H9 (cell line): ENCODE results near the gene OGFOD3. TPM values are rescaled to one million over a fixed set of nuclear protein-coding genes. Genes with fewer than 3 reads are reported as not detected.
A peak's percentile ranks its signal among the peaks of the same experiment; 100 is the strongest.

Experiments used
- DNase-seq: peaks from one replicate; pipeline ENCODE4 v3.0.0-alpha.2; 2017
- H2AFZ ChIP-seq: one replicate; pipeline ENCODE4 v1.6.1; 2013; ENCODE audit warnings: mild to moderate bottlenecking, low read length, control low read depth, moderate library complexity
- H2AK5ac ChIP-seq: 2 replicates; pipeline ENCODE4 v1.6.1; 2013; ENCODE audit warnings: low read length, control low read depth, mixed read lengths; ENCODE audit not compliant: insufficient read length
- H2BK120ac ChIP-seq: one replicate; pipeline ENCODE4 v1.6.1; 2013; ENCODE audit warnings: low read depth, mild to moderate bottlenecking, low read length, control low read depth, inconsistent platforms; ENCODE audit not compliant: poor library complexity, severe bottlenecking
- H2BK12ac ChIP-seq: 2 replicates; pipeline ENCODE4 v1.6.1; 2013; ENCODE audit warnings: low read length, control low read depth, mixed read lengths, low read depth; ENCODE audit not compliant: insufficient read length
- H2BK15ac ChIP-seq: 2 replicates; pipeline ENCODE4 v1.6.1; 2013; ENCODE audit warnings: low read depth, low read length, control low read depth
- H2BK20ac ChIP-seq: one replicate; pipeline ENCODE4 v1.6.1; 2013; ENCODE audit warnings: low read depth, mild to moderate bottlenecking, low read length, control low read depth, inconsistent platforms; ENCODE audit not compliant: poor library complexity, severe bottlenecking
- H2BK5ac ChIP-seq: 2 replicates; pipeline ENCODE4 v1.6.1; 2013; ENCODE audit warnings: low read length, control low read depth, mixed read lengths; ENCODE audit not compliant: insufficient read length
- H3K14ac ChIP-seq: 2 replicates; pipeline ENCODE4 v1.6.1; 2013; ENCODE audit warnings: low read length, control low read depth; ENCODE audit not compliant: insufficient read depth
- H3K18ac ChIP-seq: 2 replicates; pipeline ENCODE4 v1.6.1; 2013; ENCODE audit warnings: low read depth, mild to moderate bottlenecking, mixed read lengths, low read length, control low read depth; ENCODE audit not compliant: insufficient read length
- H3K23ac ChIP-seq: 2 replicates; pipeline ENCODE4 v1.6.1; 2013; ENCODE audit warnings: low read length, control low read depth, mixed read lengths, low read depth; ENCODE audit not compliant: insufficient read length
- H3K23me2 ChIP-seq: 2 replicates; pipeline ENCODE4 v1.6.1; 2013; ENCODE audit warnings: low read depth, mild to moderate bottlenecking, mixed read lengths, low read length, control low read depth; ENCODE audit not compliant: insufficient read length, poor library complexity, severe bottlenecking
- H3K27ac ChIP-seq: 2 replicates; pipeline ENCODE4 v1.5.1; 2013; ENCODE audit warnings: low read length, control low read depth, mixed read lengths, low read depth; ENCODE audit not compliant: insufficient read length
- H3K27me3 ChIP-seq: 2 replicates; pipeline ENCODE4 v1.6.1; 2013; ENCODE audit warnings: low read length, control low read depth, inconsistent platforms; ENCODE audit not compliant: insufficient read depth
- H3K4ac ChIP-seq: 2 replicates; pipeline ENCODE4 v1.6.1; 2013; ENCODE audit warnings: low read depth, mild to moderate bottlenecking, control low read depth, inconsistent platforms, low read length, moderate library complexity
- H3K4me1 ChIP-seq: 2 replicates; pipeline ENCODE4 v1.6.1; 2013; ENCODE audit warnings: low read length, control low read depth, inconsistent platforms; ENCODE audit not compliant: insufficient read depth
- H3K4me2 ChIP-seq: 2 replicates; pipeline ENCODE4 v1.6.1; 2013; ENCODE audit warnings: low read length, control low read depth, mixed read lengths; ENCODE audit not compliant: insufficient read length, insufficient read depth
- H3K56ac ChIP-seq: 2 replicates; pipeline ENCODE4 v1.6.1; 2013; ENCODE audit warnings: low read depth, mild to moderate bottlenecking, mixed read lengths, low read length, control low read depth; ENCODE audit not compliant: insufficient read length
- H3K79me1 ChIP-seq: 2 replicates; pipeline ENCODE4 v1.6.1; 2013; ENCODE audit warnings: low read depth, mild to moderate bottlenecking, moderate library complexity, low read length, control low read depth, inconsistent platforms; ENCODE audit not compliant: insufficient read depth, poor library complexity, severe bottlenecking
- H3K79me2 ChIP-seq: 2 replicates; pipeline ENCODE4 v1.6.1; 2013; ENCODE audit warnings: low read length, control low read depth, inconsistent platforms; ENCODE audit not compliant: insufficient read depth
- H3K9ac ChIP-seq: 2 replicates; pipeline ENCODE4 v1.6.1; 2013; ENCODE audit warnings: low read length, control low read depth, mixed read lengths; ENCODE audit not compliant: insufficient read length; ENCODE audit errors: extremely low read depth
- H3K9me3 ChIP-seq: one replicate; pipeline ENCODE4 v1.6.1; 2013; ENCODE audit warnings: low read depth, low read length, inconsistent platforms; ENCODE audit not compliant: control insufficient read depth
- H3T11ph ChIP-seq: one replicate; pipeline ENCODE4 v1.6.1; 2013; ENCODE audit warnings: mild to moderate bottlenecking, low read length, control low read depth, inconsistent platforms
- H4K20me1 ChIP-seq: one replicate; pipeline ENCODE4 v1.6.1; 2013; ENCODE audit not compliant: control insufficient read depth, insufficient read length, insufficient read depth
- H4K5ac ChIP-seq: 2 replicates; pipeline ENCODE4 v1.6.1; 2013; ENCODE audit warnings: low read depth, mild to moderate bottlenecking, mixed read lengths, low read length, control low read depth; ENCODE audit not compliant: insufficient read length
- H4K8ac ChIP-seq: replicated peaks from 2 replicates; pipeline ENCODE4 v1.6.1; 2013; ENCODE audit warnings: low read length, control low read depth, mixed read lengths, low read depth; ENCODE audit not compliant: insufficient read length
- H4K91ac ChIP-seq: 2 replicates; pipeline ENCODE4 v1.6.1; 2013; ENCODE audit warnings: low read depth, mild to moderate bottlenecking, moderate library complexity, mixed read lengths, low read length, control low read depth; ENCODE audit not compliant: insufficient read length
- H3K27ac Mint-ChIP-seq, 3 experiments: 2 replicates in 2 of 3; 3 replicates in 1 of 3; pipeline ENCODE4 v1.8.0; 2020 to 2021; ENCODE audit warnings: mixed read lengths in 3 of 3, mild to moderate bottlenecking in 1 of 3, moderate library complexity in 1 of 3
- H3K27me3 Mint-ChIP-seq: 2 replicates; pipeline ENCODE4 v1.8.0; 2021; ENCODE audit warnings: low read depth, mild to moderate bottlenecking, moderate library complexity, mixed read lengths
- H3K36me3 Mint-ChIP-seq, 3 experiments: 2 replicates in 2 of 3; 3 replicates in 1 of 3; pipeline ENCODE4 v1.8.0; 2020 to 2021; ENCODE audit warnings: low read depth in 3 of 3, mixed read lengths in 3 of 3; ENCODE audit not compliant: insufficient read depth in 1 of 3
- H3K4me1 Mint-ChIP-seq, 2 experiments: 2 replicates each; pipeline ENCODE4 v1.8.0; 2020; ENCODE audit warnings: mixed read lengths in 2 of 2
- H3K4me3 Mint-ChIP-seq, 2 experiments: 2 replicates in 1 of 2; 3 replicates in 1 of 2; pipeline ENCODE4 v1.8.0; 2020 to 2021; ENCODE audit warnings: mild to moderate bottlenecking in 2 of 2, mixed read lengths in 2 of 2, moderate library complexity in 1 of 2
- H3K9me3 Mint-ChIP-seq, 2 experiments: 2 replicates in 1 of 2; 3 replicates in 1 of 2; pipeline ENCODE4 v1.8.0; 2020; ENCODE audit warnings: mild to moderate bottlenecking in 2 of 2, mixed read lengths in 2 of 2, moderate library complexity in 1 of 2
- CTCF ChIP-seq: fragments of 200-600 bp; sonication (generic); conservative IDR thresholded peaks from 3 replicates; pipeline ENCODE4 v1.8.0; 2021; ENCODE audit warnings: antibody characterized with exemption, mild to moderate bottlenecking
- WGBS: extraction: QIAGEN DNeasy Blood & Tissue Kit; methylation state at CpG from one replicate; pipeline ENCODE4 v1.1.7; 2013; ENCODE audit warnings: missing lambda C conversion rate, low lambda C conversion rate, mixed read lengths; ENCODE audit not compliant: insufficient read length; ENCODE audit errors: extremely low coverage; 5-methylcytosine and 5-hydroxymethylcytosine counted together
- total RNA-seq: library from RNA; stranded (reverse); gene quantifications from 2 replicates; pipeline ENCODE4 v1.2.1, GENCODE V29; 2021

Gene OGFOD3
- total RNA-seq, 1 experiment from 2014 or later: 27.8 TPM

- Histone ChIP-seq H2BK20ac (no peak overlapping the region), H2BK12ac (no peak overlapping the region), H3K9me3 (no peaks in the 10 kb centered on the region), H3K79me2 (no peaks in the 10 kb centered on the region), H3K4me2 (peak overlapping the region; percentile 38), H2BK5ac (no peak overlapping the region), H3K9ac (no peak overlapping the region), H3K4ac (no peak overlapping the region), H3K14ac (no peak overlapping the region), H2BK120ac (no peak overlapping the region), H3K27ac (no peak overlapping the region), H2AK5ac (no peak overlapping the region), H3K23ac (no peak overlapping the region), H3K27me3 (no peaks in the 10 kb centered on the region), H4K5ac (no peak overlapping the region), H3K56ac (no peak overlapping the region), H3K23me2 (peaks cover 6% of the 10 kb centered on the region), H2AFZ (no peak overlapping the region), H3T11ph (no peak overlapping the region), H4K8ac (no peak overlapping the region), H3K4me1 (no peaks in the 10 kb centered on the region), H3K79me1 (no peaks in the 10 kb centered on the region), H4K20me1 (no peaks in the 10 kb centered on the region), H2BK15ac (no peak overlapping the region), H3K18ac (no peak overlapping the region), H4K91ac (no peak overlapping the region)
- TF ChIP-seq CTCF: no peak
- peaks cover 14 to 43% (median 34%) of the 10 kb centered on the region in 3 experiments for H3K36me3 Mint-ChIP-seq
- DNase-seq: no peak
- peak overlapping the region; percentile 92 to 97 for H3K4me3 Mint-ChIP-seq
- WGBS: no CpG with 5 or more reads among the region's 8 CpGs
- H3K4me1 Mint-ChIP-seq: peaks cover 9 to 11% of the 10 kb centered on the region in 2 experiments
- peak overlapping the region in 1 of 3 experiments; percentile 91; a peak in 2 of 7 replicates for H3K27ac Mint-ChIP-seq
- H3K27me3 Mint-ChIP-seq: no peaks in the 10 kb centered on the region; the same call in 1 of the 2 replicates
- H3K9me3 Mint-ChIP-seq: peaks cover 20 to 23% of the 10 kb centered on the region in 2 experiments
Measured at GRCh38 chr17:82457929-82458178, 39.5 kb upstream of the OGFOD3 start.
